Hematopoietic multipotent progenitor cell treated with erythropoietin and hydrocortisone succinate and interleukin-3 and kit ligand, for 15 days (in vitro differentiated cells): ENCODE data around the gene MSI2.

Experiments used
- DNase-seq: peaks from one replicate; pipeline ENCODE4 v3.0.0-alpha.2; 2015; ENCODE audit warnings: low spot score

MSI2 gene

GRCh38 chr17:57723427-57724025, 467.2 kb downstream of the MSI2 start:
- no peak for DNase-seq

- no peak for DNase-seq
Measured at GRCh38 chr17:57724026-57724728, 467.9 kb downstream of the MSI2 start.

- no peak for DNase-seq
Measured at GRCh38 chr17:57724729-57725125, 468.4 kb downstream of the MSI2 start.

- DNase-seq, result no peak
Measured at GRCh38 chr17:57726213-57726790, 470.0 kb downstream of the MSI2 start.

GRCh38 chr17:57726838-57727237, 470.5 kb downstream of the MSI2 start:
- DNase-seq, result no peak

GRCh38 chr17:57727630-57728175, 471.4 kb downstream of the MSI2 start:
- DNase-seq, result no peak

GRCh38 chr17:57730026-57730701, 473.8 kb downstream of the MSI2 start:
- no peak for DNase-seq

- no peak for DNase-seq
Measured at GRCh38 chr17:57732062-57732461, 475.7 kb downstream of the MSI2 start.

- no peak for DNase-seq
Measured at GRCh38 chr17:57733085-57733484, 476.8 kb downstream of the MSI2 start.
